ENCODE results near the gene ZNF839. TPM values are rescaled to one million over a fixed set of nuclear protein-coding genes. Genes with fewer than 3 reads are reported as not detected.
"Not testable (repeated sequence)": the region's sequence is repeated elsewhere in the genome, so short reads cannot be mapped to it uniquely, and the experiment has no call there.

The ZNF839 gene
- polyA plus RNA-seq (ENCODE audit: insufficient read length in 10 of 10), result 10 to 100 TPM in 4 of 10 donors, 1 to 10 TPM in 6; 6.6 to 16.0 (median 9.0) TPM
- long read RNA-seq, donor 1, result 0 reads
- long read RNA-seq, donor 2, partial matches to known transcripts, result 0 of 2 reads
- long read RNA-seq, donor 2, other reads (novel, unspliced or antisense), result 0 of 2 reads
- long read RNA-seq, donor 3, result 0 reads
- long read RNA-seq, donor 4, result 0 reads
- long read RNA-seq, donor 5, result 0 reads
- long read RNA-seq, donor 6, result 0 reads
- long read RNA-seq, donor 7, result 0 reads
- long read RNA-seq, donor 8, partial matches to known transcripts, result 14 of 14 reads
- long read RNA-seq, donor 8, other reads (novel, unspliced or antisense), result 0 of 14 reads
- long read RNA-seq, donor 9, result 0 reads

DNA sequence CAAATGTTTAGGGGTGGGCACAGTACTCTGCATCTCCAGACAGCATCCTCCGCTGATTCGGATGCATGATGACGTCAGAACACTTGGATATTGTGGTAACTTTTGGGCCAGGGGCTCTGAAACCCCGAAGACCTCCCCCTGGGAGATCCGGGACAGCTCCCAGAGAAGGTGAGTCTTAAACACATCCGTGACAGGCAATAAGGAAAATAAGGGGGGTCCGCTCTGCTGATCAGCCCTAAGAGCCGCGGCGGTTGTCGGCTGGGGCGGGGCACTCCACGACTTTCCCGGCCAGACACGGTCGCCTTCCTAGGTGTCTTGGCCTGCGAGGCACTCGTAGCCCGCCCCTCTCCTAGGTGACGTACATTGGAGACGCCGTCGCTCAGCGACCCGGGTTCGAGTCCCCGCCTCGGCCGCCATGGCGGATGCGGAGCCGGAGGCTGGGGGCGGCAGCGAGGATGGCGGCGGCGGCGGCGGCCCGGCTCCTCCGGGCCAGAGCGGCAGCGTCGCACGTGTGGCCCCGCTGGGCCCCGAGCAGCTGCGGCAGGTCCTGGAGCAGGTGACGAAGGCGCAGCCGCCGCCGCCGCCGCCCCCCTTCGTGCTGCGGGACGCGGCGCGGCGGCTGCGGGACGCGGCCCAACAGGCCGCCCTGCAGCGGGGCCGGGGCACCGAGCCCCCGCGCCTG lies at the start of gene ZNF839:
TSS of gene ZNF839 (plus strand) at position 396 of the 682 bp plus-strand sequence. CDS start at position 416, 20 bp downstream.
- peak; percentile 90 to 96 (median 94) for DNase-seq

DNA sequence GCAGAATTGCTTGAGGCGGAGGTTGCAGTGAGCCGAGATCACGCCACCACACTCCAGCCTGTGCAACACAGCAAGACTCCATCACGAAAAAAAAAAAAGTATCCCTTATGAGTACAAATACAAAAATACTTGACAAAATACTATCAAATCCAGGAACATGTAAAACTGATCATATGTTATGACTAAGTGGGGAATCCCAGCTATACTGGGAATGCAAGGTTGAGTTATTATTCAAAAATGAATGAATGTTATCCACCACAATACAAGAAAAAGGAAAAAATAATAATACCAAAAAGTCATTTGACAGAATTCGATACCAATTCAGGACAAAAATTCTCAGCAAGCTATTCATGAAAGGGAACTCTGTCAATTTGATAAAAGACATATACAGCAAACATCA lies 47.2 kb upstream of the ZNF839 start:
- DNase-seq, result no peak

DNA sequence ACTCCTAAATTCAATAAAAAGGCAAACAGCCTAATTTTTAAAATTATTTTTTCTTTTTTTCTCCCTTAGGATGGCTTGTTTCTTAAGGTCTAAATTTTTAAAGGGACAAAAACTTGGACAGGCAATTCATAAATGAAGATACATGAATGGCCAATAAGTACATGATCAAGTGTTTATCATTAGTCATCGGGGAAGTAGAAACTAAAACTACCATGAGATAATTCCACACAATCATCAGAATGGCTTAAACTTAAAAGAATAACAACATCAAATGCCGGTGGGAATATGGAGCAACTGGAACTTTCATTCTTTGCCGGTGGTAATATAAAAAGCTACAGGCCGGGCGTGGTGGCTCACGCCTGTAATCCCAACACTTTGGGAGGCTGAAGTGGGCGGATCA lies 43.7 kb upstream of the ZNF839 start:
- no peak for DNase-seq

DNA sequence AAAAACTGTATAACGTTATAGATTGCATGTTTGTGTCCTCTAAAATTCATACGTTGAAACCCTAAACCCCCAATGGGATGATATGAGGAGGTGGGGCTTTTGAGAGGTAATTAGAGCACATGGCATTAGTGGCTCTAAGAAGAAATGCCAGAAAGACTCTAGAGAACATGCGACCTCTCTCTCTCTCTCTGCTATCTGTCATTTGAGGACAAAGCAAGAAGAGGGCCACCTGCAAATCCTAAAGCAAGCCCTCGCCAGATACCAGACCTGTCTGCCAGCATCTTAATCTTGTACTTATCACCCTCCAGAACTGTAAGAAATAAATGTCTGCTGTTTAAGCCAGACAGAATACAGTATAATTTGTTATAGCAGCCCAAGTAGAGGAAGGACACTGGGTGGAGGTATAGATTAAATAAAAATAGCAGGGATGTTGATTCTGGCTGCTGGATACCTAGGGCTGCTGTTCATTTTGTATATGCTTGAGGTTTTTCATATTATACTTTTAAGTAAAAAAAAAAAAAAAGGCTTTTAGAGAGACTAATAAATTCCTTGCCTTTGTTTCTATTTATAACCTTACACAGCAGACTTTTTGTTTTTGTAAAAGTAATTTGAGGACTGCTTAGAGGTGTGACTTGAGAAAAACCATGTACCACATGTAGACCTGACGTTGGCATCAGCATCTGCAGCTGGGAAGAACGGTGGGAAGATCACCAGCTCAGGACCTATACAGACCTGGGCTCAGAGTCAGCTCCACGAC lies 41.5 kb upstream of the ZNF839 start:
- no peak for DNase-seq

DNA sequence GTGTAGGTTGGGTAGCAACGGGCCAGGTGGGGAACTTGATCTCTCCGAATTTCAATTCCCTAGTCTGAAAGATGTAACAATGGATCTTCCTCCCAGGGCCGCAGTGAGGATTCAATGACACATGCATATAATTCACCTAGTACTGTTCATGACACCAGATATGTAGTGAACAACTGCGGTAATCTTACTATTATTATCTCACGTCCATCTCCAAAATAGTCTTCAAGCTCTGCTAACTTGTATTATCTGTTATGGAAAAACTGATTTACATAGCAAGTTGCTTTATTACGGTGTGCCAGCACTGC lies 41.0 kb upstream of the ZNF839 start:
- DNase-seq, result no peak

DNA sequence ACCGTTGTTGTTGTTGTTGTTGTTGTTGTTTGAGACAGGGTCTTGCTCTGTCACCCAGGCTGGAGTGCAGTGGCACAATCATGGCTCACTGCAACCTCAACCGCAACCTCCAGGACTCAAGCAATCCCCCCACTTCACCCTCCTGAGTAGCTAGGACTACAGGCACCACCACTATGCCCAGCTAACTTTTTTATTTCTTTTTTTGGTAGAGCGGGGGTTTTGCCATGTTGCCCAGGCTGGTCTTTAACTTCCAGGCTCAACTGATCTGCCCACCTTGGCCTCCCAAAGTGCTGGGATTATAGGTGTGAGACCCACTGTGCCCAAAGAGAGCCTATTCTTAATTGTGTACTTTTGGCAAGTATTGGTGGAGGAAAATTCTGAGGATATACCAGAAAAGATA lies 40.3 kb upstream of the ZNF839 start:
- DNase-seq, result no peak

DNA sequence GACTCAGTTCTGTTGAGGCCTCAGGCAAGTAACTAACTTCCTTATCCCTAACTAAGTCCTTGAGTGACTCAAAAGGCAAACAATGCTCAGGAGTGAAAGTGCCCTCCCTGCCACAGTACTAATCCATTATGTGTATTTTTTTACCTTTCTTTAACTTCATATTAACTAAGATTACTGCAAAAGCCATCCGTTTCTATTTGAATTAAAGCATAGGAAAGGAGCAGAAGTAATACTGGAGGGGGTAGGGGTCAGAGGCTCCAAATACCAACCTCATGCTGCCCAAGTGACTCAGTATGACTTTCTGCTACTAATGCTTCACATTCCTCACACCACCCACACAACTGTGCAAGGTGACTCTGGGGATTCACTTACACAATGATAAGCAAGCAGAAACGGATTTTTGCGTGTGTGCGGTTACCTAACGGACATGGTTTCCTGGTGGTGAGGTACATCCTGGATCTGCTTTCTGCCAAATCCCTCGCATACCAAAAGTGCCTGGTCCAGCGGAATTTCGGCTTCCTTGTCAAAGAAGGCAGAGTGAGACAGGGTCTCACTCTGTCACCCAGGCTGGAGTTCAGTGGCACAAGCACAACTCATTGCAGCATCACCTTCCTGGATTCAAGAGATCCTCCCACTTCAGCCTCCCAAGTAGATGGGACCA lies 39.7 kb upstream of the ZNF839 start:
- peak in 1 of 3 donors; percentile 85 for DNase-seq

DNA sequence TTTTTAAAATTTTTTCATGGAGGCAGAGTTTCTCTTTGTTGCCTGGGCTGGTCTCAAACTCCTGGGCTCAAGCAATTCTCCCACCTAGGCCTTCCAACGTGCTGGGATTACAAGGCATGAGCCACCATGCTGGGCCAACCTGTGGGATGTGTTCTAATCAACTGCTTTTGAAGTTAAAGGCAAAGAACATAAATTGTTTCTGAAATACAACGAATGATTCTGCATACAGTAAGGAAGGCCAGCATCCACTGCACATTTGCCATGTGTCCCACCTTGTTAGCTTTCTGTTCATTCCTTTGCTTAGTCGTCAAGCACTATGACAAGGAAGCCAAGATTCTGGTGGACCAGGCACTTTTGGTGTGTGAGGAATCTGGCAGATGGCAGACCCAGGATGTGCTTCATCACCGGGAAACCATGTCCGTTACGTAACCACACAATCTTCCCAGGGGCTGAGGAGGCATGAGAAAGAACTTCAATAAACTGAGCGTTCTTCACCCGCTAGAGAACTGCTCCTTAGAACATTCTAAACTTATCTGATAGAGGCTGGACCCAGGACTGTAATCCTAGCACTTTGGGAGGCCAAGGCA lies 39.1 kb upstream of the ZNF839 start:
- DNase-seq, result peak in 1 of 3 donors; percentile 81

DNA sequence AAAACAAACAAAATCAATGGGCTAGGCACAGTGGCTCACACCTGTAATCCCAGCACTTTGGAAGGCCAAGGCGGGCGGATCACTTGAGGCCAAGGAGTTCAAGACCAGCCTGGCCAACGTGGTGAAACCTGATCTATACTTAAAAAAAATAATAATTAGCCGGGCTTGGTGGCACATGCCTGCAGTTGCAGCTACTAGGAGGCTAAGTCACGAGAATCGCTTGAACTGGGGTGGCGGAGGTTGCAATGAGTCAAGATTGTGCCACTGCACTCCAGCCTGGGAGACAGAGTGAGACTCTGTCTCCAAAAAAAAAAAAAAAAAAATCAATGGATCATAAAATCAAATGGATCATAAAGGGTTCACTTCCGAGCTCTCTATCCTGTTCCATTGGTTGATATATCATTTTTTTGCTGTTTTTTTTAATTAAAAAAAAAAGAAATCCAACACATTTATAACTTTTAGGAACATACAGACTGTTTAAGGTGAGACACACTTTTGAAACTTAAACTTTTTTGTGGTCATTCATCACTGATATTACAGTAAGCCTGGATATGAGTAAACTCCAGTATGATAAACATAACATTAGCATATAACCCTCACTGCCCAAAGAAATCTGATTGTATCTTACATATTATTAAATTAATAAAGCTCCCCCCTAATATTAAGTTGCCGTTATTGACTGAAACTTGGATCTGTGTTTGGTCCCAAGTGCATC lies 36.6 kb upstream of the ZNF839 start:
- no peak for DNase-seq

DNA sequence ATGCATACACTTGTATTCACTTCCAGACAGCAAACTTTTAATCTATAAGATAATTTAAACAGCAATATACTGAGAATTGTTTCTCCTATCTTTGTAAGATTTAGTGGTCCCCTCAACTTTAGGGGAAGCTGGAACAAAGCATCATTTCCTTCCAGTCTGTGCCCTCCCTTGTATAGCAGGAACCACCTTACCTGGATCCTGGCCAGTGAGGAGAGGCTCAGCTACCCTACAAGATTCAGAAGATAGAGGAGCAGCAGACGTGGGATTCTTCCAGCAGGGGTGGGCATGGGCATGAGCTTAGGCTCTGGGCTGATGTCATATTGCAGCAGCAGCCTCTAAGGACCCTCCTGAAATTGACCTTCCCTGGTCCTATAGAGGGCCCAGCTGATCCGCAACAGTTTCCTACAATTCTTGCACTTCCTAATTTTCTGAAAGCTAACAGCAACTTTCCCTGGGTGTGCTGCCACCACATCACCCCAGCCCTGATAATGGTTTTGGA lies 35.9 kb upstream of the ZNF839 start:
- no peak for DNase-seq

DNA sequence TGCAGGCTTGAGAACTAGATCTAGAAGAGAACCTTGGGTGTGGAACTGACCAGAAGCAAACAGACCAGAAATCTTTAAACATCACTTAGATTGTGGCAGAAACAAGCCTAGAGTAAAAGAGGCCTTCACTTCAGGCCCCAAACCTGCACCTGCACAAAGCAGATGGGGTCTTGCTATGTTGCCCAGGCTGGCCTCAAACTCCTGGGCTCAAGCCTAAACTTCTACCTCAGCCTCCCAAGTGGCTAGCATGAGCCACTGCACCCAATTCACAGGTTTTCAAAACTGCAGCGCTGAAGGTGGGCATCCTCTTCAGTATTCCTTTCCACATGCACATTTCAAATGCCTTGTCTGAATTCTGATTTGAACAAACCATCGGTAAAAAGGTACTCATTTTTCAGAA lies 34.4 kb upstream of the ZNF839 start:
- no peak for DNase-seq

DNA sequence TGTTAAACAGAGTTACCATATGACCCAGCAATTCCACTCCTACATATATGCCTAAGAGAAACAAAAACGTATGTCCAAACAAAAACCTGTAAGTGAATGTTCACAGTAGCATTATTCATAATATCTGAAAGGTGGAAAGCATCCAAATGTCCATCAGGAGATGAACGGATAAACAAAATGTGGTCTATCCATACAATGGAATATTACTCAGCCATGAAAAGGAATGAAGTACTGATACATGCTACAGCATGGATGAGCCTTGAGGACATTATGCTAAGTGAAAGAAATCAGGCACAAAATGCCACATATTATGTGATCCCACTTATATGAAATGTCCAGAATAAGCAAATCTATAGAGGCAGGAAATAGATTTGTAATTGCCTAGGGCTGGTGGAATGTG lies 31.4 kb upstream of the ZNF839 start:
- no peak for DNase-seq

DNA sequence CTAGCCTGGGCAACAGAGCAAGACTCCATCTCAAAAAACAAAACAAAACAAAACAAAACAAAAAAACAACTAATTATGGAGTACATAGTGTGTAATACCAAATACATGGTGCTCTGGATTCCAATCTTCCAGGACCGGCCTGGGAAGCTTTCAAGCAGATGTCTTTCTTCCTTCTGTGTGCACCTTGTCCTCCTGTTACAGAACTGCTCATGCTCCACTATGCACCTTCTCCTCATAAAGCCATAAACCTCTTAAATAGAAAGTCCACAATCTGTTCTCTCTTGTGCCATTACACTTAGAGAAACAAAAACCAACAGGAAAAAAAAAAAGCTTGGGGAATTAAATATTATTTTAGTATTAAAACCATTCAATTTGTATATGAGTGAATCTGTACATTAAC lies 27.1 kb upstream of the ZNF839 start:
- DNase-seq, result no peak

DNA sequence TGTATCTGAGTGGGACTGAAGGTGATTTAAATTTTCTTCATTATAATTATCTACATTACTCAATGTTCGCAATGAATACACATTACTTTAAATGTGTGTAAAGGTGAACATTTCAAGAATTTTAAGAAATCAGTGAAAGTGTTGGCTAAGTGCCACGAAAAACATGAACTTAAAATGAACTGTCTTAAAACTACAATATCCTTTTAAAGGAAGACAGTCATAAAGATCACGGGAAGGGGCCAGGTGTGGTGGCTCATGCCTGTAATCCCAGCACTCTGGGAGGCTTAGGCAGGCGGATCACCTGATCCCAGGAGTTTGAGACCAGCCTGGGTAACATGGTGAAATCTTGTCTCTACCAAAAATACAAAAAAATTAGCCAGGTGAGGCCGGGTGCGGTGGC lies 25.8 kb upstream of the ZNF839 start:
- DNase-seq, result no peak

DNA sequence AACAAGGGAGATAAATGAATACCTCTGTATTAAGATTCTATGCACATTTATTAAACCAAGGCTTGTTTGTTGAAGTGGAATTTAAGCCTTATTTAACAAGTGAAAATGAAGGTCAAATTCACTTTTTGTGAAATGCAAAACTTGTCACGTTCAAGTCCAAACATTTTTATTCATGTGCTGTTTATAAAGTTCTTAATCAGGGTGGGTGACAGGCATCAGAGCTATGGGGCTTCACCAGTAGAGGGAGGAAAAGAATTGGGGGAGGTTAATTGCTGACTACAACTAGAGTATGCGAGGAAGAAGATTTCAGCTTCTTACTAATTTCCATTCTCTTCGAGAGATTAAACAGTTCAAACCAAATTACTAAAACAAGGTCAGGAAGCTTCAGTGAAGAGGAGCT lies 24.3 kb upstream of the ZNF839 start:
- DNase-seq, result no peak

DNA sequence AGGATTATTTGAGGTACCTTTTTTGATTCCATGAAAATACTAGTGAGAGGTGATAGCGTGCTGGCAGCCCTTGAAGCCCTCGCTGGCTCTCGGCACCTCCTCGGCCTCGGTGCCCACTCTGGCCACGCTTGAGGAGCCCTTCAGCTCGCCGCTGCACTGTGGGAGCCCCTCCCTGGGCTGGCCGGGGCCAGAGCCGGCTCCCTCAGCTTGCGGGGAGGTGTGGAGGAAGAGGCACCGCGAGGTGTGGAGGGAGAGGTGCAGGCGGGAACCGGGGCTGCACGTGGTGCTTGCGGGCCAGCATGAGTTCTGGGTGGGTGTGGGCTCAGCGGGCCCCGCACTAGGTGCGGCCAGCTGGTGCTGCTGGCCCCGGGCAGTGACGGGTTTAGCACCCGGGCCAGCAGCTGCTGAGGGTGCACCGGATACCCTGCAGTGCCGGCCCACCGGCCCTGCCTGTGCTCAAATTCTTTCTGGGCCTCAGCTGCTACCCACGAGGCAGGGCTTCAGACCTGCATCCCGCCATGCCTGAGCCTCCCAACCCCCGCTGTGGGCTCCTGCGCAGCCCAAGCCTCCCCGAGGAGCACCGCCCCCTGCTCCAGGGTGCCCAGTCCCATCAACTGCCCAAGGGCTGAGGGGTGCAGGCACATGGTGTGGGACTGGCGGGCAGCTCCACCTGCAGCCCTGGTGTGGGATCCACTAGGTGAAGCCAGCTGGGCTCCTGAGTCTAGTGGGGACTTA lies 21.9 kb upstream of the ZNF839 start:
- DNase-seq, result no peak

DNA sequence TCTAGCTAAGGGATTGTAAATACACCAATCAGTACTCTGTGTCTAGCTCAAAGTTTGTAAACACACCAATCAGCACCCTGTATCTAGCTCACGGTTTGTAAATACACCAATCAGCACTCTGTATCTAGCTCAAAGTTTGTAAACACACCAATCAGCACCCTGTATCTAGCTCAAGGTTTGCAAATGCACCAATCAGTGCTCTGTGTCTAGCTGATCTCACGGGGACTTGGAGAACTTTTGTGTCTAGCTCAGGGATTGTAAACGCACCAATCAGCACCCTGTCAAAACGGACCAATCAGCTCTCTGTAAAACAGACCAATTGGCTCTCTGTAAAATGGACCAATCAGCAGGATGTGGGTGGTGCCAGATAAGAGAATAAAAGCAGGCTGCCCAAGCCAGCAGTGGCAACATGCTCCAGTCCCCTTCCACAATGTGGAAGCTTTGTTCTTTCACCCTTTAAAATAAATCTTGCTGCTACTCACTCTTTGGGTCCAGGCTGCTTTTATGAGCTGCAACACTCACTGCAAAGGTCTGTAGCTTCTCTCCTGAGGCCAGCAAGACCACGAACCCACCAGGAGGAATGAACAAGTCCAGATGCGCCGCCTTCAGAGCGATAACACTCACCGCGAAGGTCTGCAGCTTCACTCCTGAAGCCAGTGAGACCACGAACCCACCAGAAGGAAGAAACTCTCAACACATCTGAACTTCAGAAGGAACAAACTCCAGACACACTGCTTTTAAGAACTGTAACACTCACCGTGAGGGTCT lies 21.1 kb upstream of the ZNF839 start:
- not testable (repeated sequence) for DNase-seq

DNA sequence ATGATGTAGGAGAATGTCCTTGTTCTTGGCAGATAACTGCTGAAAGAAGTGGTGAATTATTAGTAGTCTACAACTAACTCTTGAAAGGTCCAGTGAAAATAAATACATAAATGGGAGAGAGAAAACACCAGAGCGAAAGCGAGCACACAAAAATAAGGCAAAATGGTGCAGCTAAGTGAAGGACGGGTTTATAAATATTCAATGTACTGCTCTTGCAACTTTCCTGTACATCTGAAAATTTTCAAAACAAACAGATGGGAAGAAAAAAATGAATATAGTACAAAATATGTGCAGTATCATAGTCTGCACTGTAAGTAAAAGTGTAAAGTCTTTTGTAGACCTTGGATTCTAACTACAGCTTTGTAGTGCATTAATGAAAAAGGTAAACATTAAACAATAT lies 15.9 kb upstream of the ZNF839 start:
- DNase-seq, result no peak
